ENCODE measurements around the gene FFAR1.
A peak's percentile ranks its signal among the peaks of the same experiment; 100 is the strongest.
"Not testable (repeated sequence)": the region's sequence is repeated elsewhere in the genome, so short reads cannot be mapped to it uniquely, and the experiment has no call there.

FFAR1 gene

GRCh38 chr19:35344511-35345031 lies 3.1 kb upstream of the FFAR1 start:
- peak in 1 of 2 experiments; percentile 15 for DNase-seq

GRCh38 chr19:35345671-35346111 lies 2.0 kb upstream of the FFAR1 start:
- DNase-seq: no peak

- DNase-seq: peak; percentile 81 to 84
Measured at GRCh38 chr19:35346193-35347052, 1.3 kb upstream of the FFAR1 start.

- DNase-seq: no peak
Measured at GRCh38 chr19:35347930-35348298, 212 bp downstream of the FFAR1 start.

- peak; percentile 18 to 23 for DNase-seq
Measured at GRCh38 chr19:35348911-35349611, 1.4 kb downstream of the FFAR1 start.

GRCh38 chr19:35349614-35350521 lies 2.2 kb downstream of the FFAR1 start:
- DNase-seq: peak; percentile 20 to 22

- DNase-seq: peak; percentile 22
Measured at GRCh38 chr19:35350591-35350990, 2.9 kb downstream of the FFAR1 start.

GRCh38 chr19:35351411-35352176 lies 3.9 kb downstream of the FFAR1 start:
- no peak for DNase-seq

- no peak for DNase-seq
Measured at GRCh38 chr19:35352177-35352447, 4.4 kb downstream of the FFAR1 start.

GRCh38 chr19:35352448-35353304 lies 5.0 kb downstream of the FFAR1 start:
- peak; percentile 79 to 82 for DNase-seq

GRCh38 chr19:35353635-35354034 lies 5.9 kb downstream of the FFAR1 start:
- DNase-seq: peak in 1 of 2 experiments; percentile 10

- DNase-seq: peak in 1 of 2 experiments; percentile 16
Measured at GRCh38 chr19:35354898-35355297, 7.2 kb downstream of the FFAR1 start.

GRCh38 chr19:35355791-35356460 lies 8.2 kb downstream of the FFAR1 start:
- no peak for DNase-seq

GRCh38 chr19:35357867-35358573 lies 10.3 kb downstream of the FFAR1 start, which contains the start of gene FFAR3:
Gene FFAR3 (plus strand): TSS chr19:35358460. CDS start chr19:35358891, 431 bp downstream.
- DNase-seq: peak in 1 of 2 experiments; percentile 33

GRCh38 chr19:35358834-35359233 lies 11.1 kb downstream of the FFAR1 start:
- DNase-seq: not testable (repeated sequence)

- DNase-seq: not testable (repeated sequence)
Measured at GRCh38 chr19:35359395-35359794, 11.7 kb downstream of the FFAR1 start.

- not testable (repeated sequence) for DNase-seq
Measured at GRCh38 chr19:35360081-35360480, 12.4 kb downstream of the FFAR1 start.

- no peak for DNase-seq
Measured at GRCh38 chr19:35360880-35361420, 13.2 kb downstream of the FFAR1 start.

GRCh38 chr19:35362261-35363000 lies 14.7 kb downstream of the FFAR1 start:
- DNase-seq: peak; percentile 10 to 11
